Measurements from ENCODE around the gene THOC6. TPM values are rescaled to one million over a fixed set of nuclear protein-coding genes. Genes with fewer than 3 reads are reported as not detected.

The THOC6 gene
- polyA plus RNA-seq, 3 donors, result 42.4 to 59.2 (median 57.7) TPM

DNA sequence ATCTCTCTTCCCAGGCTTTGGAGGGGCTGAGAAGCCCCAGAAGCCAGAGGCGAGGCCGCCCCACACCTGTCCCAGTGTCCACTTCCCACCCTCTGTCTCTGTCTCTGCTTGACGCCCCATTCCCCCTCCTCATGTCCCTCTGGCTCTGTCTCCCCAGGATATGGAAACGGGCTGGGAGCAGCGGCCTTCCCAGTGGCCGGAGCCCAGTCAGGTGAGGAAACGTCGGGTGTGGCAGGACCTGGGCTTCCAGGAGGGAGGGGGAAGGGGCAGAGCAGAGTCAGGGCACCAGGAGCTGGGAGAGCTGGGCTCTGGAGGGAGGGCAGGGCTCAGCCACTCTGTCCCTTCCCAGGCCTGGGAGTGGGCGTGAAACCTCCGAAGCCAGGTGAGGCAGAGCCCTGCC lies 32.9 kb upstream of the THOC6 start:
- WGBS (ENCODE audit: insufficient coverage), result 94% methylated on average over 4 of the region's 10 CpGs
- Histone ChIP-seq H3K4me3 (replicated peaks in 1 of 3; ENCODE audit: low read depth in 2 of 3, low read length in 3 of 3) (no peak overlapping the region), H3K4me2 (replicated peaks; ENCODE audit: extremely low read depth, low read length, poor library complexity, severe bottlenecking) (no peak overlapping the region), H3K27ac (ENCODE audit: low read depth in 1 of 2, low read length in 2 of 2) (no peak overlapping the region), H3K79me2 (ENCODE audit: insufficient read depth, low read length) (no peaks in the 10 kb centered on the region), H3K9me3 (replicated peaks in 1 of 2; ENCODE audit: control insufficient read depth in 1 of 2, insufficient read depth in 1 of 2, low read length in 2 of 2) (no peaks in the 10 kb centered on the region), H3K27me3 (ENCODE audit: control insufficient read depth in 2 of 2, insufficient read depth in 2 of 2, low read length in 2 of 2) (no peaks in the 10 kb centered on the region), H3K36me3 (replicated peaks in 1 of 2; ENCODE audit: control insufficient read depth in 1 of 2, insufficient read depth in 2 of 2, low read length in 2 of 2) (no peaks in the 10 kb centered on the region), H2AFZ (ENCODE audit: insufficient read depth, low read depth, low read length, poor library complexity, severe bottlenecking) (no peak overlapping the region), H3K4me1 (ENCODE audit: control insufficient read depth in 1 of 2, insufficient read depth in 2 of 2, low read length in 2 of 2) (no peaks in the 10 kb centered on the region), H4K20me1 (ENCODE audit: insufficient read depth, low read length) (no peaks in the 10 kb centered on the region), H3K9ac (ENCODE audit: insufficient read depth, low read length, poor library complexity, severe bottlenecking) (no peak overlapping the region)
- Mint-ChIP-seq H3K36me3 (no peaks in the 10 kb centered on the region), H3K9me3 (no peaks in the 10 kb centered on the region), H3K27me3 (ENCODE audit: low read depth in 3 of 3) (peaks cover 7 to 20% (median 9%) of the 10 kb centered on the region in 3 donors), H3K4me1 (no peaks in the 10 kb centered on the region), H3K4me3 (no peak overlapping the region), H3K27ac (no peak overlapping the region)
- DNase-seq, result no peak
- TF ChIP-seq, protein P1, sequence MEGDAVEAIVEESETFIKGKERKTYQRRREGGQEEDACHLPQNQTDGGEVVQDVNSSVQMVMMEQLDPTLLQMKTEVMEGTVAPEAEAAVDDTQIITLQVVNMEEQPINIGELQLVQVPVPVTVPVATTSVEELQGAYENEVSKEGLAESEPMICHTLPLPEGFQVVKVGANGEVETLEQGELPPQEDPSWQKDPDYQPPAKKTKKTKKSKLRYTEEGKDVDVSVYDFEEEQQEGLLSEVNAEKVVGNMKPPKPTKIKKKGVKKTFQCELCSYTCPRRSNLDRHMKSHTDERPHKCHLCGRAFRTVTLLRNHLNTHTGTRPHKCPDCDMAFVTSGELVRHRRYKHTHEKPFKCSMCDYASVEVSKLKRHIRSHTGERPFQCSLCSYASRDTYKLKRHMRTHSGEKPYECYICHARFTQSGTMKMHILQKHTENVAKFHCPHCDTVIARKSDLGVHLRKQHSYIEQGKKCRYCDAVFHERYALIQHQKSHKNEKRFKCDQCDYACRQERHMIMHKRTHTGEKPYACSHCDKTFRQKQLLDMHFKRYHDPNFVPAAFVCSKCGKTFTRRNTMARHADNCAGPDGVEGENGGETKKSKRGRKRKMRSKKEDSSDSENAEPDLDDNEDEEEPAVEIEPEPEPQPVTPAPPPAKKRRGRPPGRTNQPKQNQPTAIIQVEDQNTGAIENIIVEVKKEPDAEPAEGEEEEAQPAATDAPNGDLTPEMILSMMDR (IDR thresholded peaks at IDR 0.05), result no peak
- intact Hi-C loops (cut with micrococcal nuclease), result no loop called here

DNA sequence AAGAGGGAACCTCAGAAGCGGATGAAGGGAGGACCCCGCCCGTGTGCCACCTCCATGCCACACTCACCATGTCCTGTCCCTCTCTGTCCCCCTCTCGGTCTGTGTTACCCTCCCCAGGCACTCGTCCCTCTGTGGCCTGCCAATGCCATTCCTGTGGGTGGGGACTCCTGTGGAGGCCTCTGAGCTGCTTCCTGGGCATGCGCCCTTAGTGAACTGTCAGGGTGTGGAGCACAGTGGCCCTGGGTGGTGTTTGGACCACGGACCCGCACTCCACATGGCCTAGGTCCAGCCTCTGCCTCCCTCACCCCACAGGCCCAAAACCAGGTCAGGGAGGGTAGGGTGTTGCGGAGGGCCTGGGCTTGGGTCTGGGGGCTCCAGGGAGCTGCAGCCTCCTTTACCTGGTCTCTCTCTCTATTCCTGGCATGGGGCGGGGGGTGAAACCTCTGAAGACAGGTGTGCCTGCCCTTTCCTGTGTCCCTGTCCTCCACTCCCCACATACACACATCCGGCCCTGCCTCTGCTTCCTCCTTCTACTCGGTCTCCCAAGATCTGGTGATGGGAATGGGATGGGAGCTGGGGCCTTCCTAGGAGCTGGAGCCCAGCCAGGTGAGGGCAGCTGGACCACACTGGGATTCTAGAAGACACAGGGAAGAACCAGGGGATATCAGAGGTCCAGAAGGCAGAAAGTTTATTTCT lies 32.1 kb upstream of the THOC6 start:
- no peak overlapping the region for H3K4me2 ChIP-seq (replicated peaks; ENCODE audit: extremely low read depth, low read length, poor library complexity, severe bottlenecking)
- TF ChIP-seq, protein P1 (IDR thresholded peaks at IDR 0.05), result no peak
- H3K27ac ChIP-seq (ENCODE audit: low read depth in 1 of 2, low read length in 2 of 2), result no peak overlapping the region
- H3K27me3 ChIP-seq (ENCODE audit: control insufficient read depth in 2 of 2, insufficient read depth in 2 of 2, low read length in 2 of 2), result no peaks in the 10 kb centered on the region
- Mint-ChIP-seq H3K9me3 (no peaks in the 10 kb centered on the region), H3K27ac (no peak overlapping the region), H3K36me3 (no peaks in the 10 kb centered on the region), H3K4me1 (no peaks in the 10 kb centered on the region), H3K4me3 (no peak overlapping the region), H3K27me3 (ENCODE audit: low read depth in 3 of 3) (peaks cover 9 to 16% (median 9%) of the 10 kb centered on the region in 3 donors)
- no peak overlapping the region for H3K9ac ChIP-seq (ENCODE audit: insufficient read depth, low read length, poor library complexity, severe bottlenecking)
- WGBS (ENCODE audit: insufficient coverage), result 80% methylated on average over 1 of the region's 12 CpGs
- H4K20me1 ChIP-seq (ENCODE audit: insufficient read depth, low read length), result no peaks in the 10 kb centered on the region
- H3K79me2 ChIP-seq (ENCODE audit: insufficient read depth, low read length), result no peaks in the 10 kb centered on the region
- no peaks in the 10 kb centered on the region for H3K9me3 ChIP-seq (replicated peaks in 1 of 2; ENCODE audit: control insufficient read depth in 1 of 2, insufficient read depth in 1 of 2, low read length in 2 of 2)
- DNase-seq, result no peak
- no peaks in the 10 kb centered on the region for H3K4me1 ChIP-seq (ENCODE audit: control insufficient read depth in 1 of 2, insufficient read depth in 2 of 2, low read length in 2 of 2)
- H3K36me3 ChIP-seq (replicated peaks in 1 of 2; ENCODE audit: control insufficient read depth in 1 of 2, insufficient read depth in 2 of 2, low read length in 2 of 2), result no peaks in the 10 kb centered on the region
- H3K4me3 ChIP-seq (replicated peaks in 1 of 3; ENCODE audit: low read depth in 2 of 3, low read length in 3 of 3), result no peak overlapping the region
- intact Hi-C loops (cut with micrococcal nuclease), result no loop called here
- H2AFZ ChIP-seq (ENCODE audit: insufficient read depth, low read depth, low read length, poor library complexity, severe bottlenecking), result no peak overlapping the region
